ENCODE data around the gene HDAC11. TPM values are rescaled to one million over a fixed set of nuclear protein-coding genes. Genes with fewer than 3 reads are reported as not detected.

HDAC11 gene
- total RNA-seq, 4 donors from 2014 or later, result 19.8 to 44.0 (median 27.1) TPM

DNA sequence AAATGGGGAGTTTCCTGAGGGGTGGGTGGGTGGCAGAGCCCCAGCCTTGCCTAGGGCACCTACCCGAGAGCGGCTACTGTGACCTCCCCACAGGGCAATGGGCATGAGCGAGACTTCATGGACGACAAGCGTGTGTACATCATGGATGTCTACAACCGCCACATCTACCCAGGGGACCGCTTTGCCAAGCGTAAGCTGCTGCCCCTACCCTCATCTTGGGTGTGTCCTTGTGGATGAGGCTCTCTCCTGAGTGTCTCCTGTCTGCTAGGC, 22.6 kb downstream of the HDAC11 start:
- Histone ChIP-seq H3K4me3 (no peak overlapping the region), H3K36me3 (no peaks in the 10 kb centered on the region), H3K27ac (no peak overlapping the region), H3K4me1 (no peaks in the 10 kb centered on the region), H3K9me3 (no peaks in the 10 kb centered on the region), H3K27me3 (no peaks in the 10 kb centered on the region)
- no peak for DNase-seq
- no peak for TF ChIP-seq POLR2A (IDR thresholded peaks at IDR 0.05)
- TF ChIP-seq, protein P1, sequence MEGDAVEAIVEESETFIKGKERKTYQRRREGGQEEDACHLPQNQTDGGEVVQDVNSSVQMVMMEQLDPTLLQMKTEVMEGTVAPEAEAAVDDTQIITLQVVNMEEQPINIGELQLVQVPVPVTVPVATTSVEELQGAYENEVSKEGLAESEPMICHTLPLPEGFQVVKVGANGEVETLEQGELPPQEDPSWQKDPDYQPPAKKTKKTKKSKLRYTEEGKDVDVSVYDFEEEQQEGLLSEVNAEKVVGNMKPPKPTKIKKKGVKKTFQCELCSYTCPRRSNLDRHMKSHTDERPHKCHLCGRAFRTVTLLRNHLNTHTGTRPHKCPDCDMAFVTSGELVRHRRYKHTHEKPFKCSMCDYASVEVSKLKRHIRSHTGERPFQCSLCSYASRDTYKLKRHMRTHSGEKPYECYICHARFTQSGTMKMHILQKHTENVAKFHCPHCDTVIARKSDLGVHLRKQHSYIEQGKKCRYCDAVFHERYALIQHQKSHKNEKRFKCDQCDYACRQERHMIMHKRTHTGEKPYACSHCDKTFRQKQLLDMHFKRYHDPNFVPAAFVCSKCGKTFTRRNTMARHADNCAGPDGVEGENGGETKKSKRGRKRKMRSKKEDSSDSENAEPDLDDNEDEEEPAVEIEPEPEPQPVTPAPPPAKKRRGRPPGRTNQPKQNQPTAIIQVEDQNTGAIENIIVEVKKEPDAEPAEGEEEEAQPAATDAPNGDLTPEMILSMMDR (IDR thresholded peaks at IDR 0.05), result no peak
- no peak for TF ChIP-seq POLR2AphosphoS5 (IDR thresholded peaks at IDR 0.05)
- no peak for TF ChIP-seq EP300 (IDR thresholded peaks at IDR 0.05; ENCODE audit: low read depth)
- in situ Hi-C loops (cut with MboI; ENCODE audit: low pct_ligation_motif_present in 1 of 4, low pct_unique_long_range_greater_than_20kb in 1 of 4, low sequenced_read_pairs in 3 of 4) (no loop called here), intact Hi-C loops (cut with DNase I; ENCODE audit: low total_unique reads) (no loop called here)
- 100% methylated on average over 8 of the region's 8 CpGs; no CpG with 5 or more reads in 1 of the 2 donors for WGBS, 2 donors (ENCODE audit: low coverage in 1 of 2)

DNA sequence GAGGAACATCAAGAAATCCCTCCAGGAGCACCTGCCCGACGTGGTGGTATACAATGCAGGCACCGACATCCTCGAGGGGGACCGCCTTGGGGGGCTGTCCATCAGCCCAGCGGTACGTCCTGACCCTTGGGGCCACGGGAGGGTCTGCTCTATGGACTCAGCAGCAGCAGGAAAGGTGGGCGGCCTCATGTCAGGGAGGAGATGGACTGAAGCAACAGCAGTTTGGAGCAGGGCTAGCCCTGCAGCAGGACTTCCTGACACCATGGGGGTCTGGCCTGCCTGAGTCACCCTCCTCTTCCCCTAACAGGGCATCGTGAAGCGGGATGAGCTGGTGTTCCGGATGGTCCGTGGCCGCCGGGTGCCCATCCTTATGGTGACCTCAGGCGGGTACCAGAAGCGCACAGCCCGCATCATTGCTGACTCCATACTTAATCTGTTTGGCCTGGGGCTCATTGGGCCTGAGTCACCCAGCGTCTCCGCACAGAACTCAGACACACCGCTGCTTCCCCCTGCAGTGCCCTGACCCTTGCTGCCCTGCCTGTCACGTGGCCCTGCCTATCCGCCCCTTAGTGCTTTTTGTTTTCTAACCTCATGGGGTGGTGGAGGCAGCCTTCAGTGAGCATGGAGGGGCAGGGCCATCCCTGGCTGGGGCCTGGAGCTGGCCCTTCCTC, 24.2 kb downstream of the HDAC11 start:
- intact Hi-C loops (cut with DNase I; ENCODE audit: low total_unique reads), result no loop called here
- Histone ChIP-seq H3K4me1 (no peaks in the 10 kb centered on the region), H3K27ac (no peak overlapping the region), H3K4me3 (no peak overlapping the region), H3K9me3 (no peaks in the 10 kb centered on the region), H3K27me3 (no peaks in the 10 kb centered on the region), H3K36me3 (no peaks in the 10 kb centered on the region)
- DNase-seq, result no peak
- TF ChIP-seq POLR2A (IDR thresholded peaks at IDR 0.05), result no peak
- TF ChIP-seq EP300 (IDR thresholded peaks at IDR 0.05; ENCODE audit: low read depth), result no peak
- TF ChIP-seq, protein P1 (IDR thresholded peaks at IDR 0.05), result no peak
- no peak for TF ChIP-seq POLR2AphosphoS5 (IDR thresholded peaks at IDR 0.05)
- in situ Hi-C loops (cut with MboI; ENCODE audit: low pct_ligation_motif_present in 1 of 4, low pct_unique_long_range_greater_than_20kb in 1 of 4, low sequenced_read_pairs in 3 of 4), result no loop called here
- 91% methylated on average over 23 of the region's 23 CpGs; no CpG with 5 or more reads in 1 of the 2 donors for WGBS, 2 donors (ENCODE audit: low coverage in 1 of 2)

DNA sequence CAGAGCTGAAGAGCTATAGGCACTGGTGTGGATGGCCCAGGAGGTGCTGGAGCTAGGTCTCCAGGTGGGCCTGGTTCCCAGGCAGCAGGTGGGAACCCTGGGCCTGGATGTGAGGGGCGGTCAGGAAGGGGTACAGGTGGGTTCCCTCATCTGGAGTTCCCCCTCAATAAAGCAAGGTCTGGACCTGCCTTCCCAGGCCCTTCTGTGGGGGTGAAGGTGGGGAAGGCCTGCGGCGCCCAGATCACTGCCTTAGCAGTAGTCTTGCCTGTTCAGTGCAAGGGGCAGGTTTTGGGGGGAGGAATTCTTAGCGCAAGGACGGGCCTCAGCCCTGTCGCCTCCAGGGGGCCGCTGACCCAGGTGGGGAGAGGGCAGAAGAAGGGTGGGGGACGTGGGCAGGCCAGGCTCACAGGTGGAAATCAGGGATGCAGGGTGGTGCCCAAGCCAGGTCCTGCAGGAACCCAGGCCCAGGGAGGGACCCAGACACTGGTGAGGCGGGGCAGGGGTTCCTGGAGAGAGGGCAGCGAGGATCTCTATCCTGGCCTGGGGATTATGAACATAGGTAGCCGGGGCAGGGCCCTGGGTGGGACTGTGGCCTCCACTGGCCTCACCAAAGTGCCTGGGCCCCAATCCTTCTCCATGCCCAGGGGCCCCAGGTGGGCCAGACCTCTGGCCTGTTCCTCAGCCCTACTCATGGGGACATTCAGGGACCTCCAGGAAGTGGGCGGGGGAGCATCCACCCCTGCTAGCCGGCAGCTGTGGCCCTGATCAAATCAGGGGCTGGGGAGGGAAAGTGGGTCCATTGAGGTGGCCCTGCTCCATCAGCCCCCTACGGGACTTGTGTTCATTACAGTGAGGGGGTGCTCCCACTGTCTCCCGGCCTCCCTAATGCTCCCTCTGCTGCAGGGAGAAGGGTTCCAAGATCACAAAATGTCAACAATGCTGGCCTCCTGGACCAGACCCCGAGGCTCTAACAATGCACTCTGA, 25.3 kb downstream of the HDAC11 start:
- Histone ChIP-seq H3K27me3 (no peaks in the 10 kb centered on the region), H3K36me3 (no peaks in the 10 kb centered on the region), H3K4me3 (no peak overlapping the region), H3K4me1 (no peaks in the 10 kb centered on the region), H3K27ac (no peak overlapping the region), H3K9me3 (no peaks in the 10 kb centered on the region)
- intact Hi-C loops (cut with DNase I; ENCODE audit: low total_unique reads) (no loop called here), in situ Hi-C loops (cut with MboI; ENCODE audit: low pct_ligation_motif_present in 1 of 4, low pct_unique_long_range_greater_than_20kb in 1 of 4, low sequenced_read_pairs in 3 of 4) (no loop called here)
- WGBS, 2 donors (ENCODE audit: low coverage in 1 of 2), result 93% methylated on average over 16 of the region's 16 CpGs; no CpG with 5 or more reads in 1 of the 2 donors
- TF ChIP-seq, protein P1 (IDR thresholded peaks at IDR 0.05), result no peak
- no peak for TF ChIP-seq POLR2A (IDR thresholded peaks at IDR 0.05)
- no peak for TF ChIP-seq POLR2AphosphoS5 (IDR thresholded peaks at IDR 0.05)
- TF ChIP-seq EP300 (IDR thresholded peaks at IDR 0.05; ENCODE audit: low read depth), result no peak
- DNase-seq, result no peak

DNA sequence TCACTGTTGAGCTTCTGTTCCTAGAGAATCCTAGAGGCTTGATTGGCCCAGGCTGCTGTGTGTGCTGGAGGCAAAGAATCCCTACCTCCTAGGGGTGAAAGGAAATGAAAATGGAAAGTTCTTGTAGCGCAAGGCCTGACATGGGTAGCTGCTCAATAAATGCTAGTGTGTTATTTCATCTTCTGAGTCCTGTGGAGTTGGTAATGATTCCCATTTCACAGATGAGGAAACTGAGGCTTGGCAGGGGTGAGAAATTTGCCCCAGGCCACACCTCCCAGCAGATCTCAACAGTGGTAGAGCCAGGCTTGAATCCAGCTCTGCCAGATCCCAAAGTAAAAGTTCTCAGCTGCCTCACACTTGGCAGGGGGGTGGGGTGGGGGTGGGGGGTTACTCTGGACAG, 26.1 kb downstream of the HDAC11 start:
- WGBS, 2 donors (ENCODE audit: low coverage in 1 of 2), result 90% methylated on average over 1 of the region's 1 CpG; no CpG with 5 or more reads in 1 of the 2 donors
- Histone ChIP-seq H3K27me3 (no peaks in the 10 kb centered on the region), H3K4me1 (no peaks in the 10 kb centered on the region), H3K27ac (no peak overlapping the region), H3K4me3 (no peak overlapping the region), H3K36me3 (no peaks in the 10 kb centered on the region), H3K9me3 (no peaks in the 10 kb centered on the region)
- no peak for DNase-seq
- intact Hi-C loops (cut with DNase I; ENCODE audit: low total_unique reads), result no loop called here
- TF ChIP-seq POLR2AphosphoS5 (IDR thresholded peaks at IDR 0.05) (no peak), EP300 (IDR thresholded peaks at IDR 0.05; ENCODE audit: low read depth) (no peak), POLR2A (IDR thresholded peaks at IDR 0.05) (no peak)
- TF ChIP-seq, protein P1 (IDR thresholded peaks at IDR 0.05), result no peak
- in situ Hi-C loops (cut with MboI; ENCODE audit: low pct_ligation_motif_present in 1 of 4, low pct_unique_long_range_greater_than_20kb in 1 of 4, low sequenced_read_pairs in 3 of 4), result no loop called here
